Astrocyte of the spinal cord (primary cell): ENCODE results near the gene TBCC.
A peak's percentile ranks its signal among the peaks of the same experiment; 100 is the strongest.
"Not testable (repeated sequence)": the region's sequence is repeated elsewhere in the genome, so short reads cannot be mapped to it uniquely, and the experiment has no call there.

Experiments
- DNase-seq: peaks from one replicate; pipeline ENCODE4 v3.0.0; 2011; ENCODE audit warnings: low read depth, low spot score
- H3K4me3 ChIP-seq: 2 replicates; pipeline ENCODE4 v1.5.1; 2011; ENCODE audit warnings: low read depth, mild to moderate bottlenecking, low read length, moderate library complexity
- CTCF ChIP-seq: IDR thresholded peaks from 2 replicates; pipeline ENCODE4 v1.5.1; 2012; ENCODE audit warnings: low read depth, mild to moderate bottlenecking, low read length, inconsistent platforms
- in situ Hi-C: cut with HindIII; loops from 2 replicates; pipeline ENCODE4 v1.10.0; 2017; ENCODE audit warnings: low sequenced_read_pairs

The TBCC gene

GRCh38 chr6:42709871-42710270 is 36.0 kb downstream of the TBCC start:
- DNase-seq = no peak
- in situ Hi-C loops = no loop called here
- no peak overlapping the region for H3K4me3 ChIP-seq
- no peak for TF ChIP-seq CTCF

- no peak overlapping the region for H3K4me3 ChIP-seq
- no peak for TF ChIP-seq CTCF
- DNase-seq = no peak
- in situ Hi-C loops = no loop called here
These were observed 37.8 kb downstream of the TBCC start for GRCh38 chr6:42708096-42708495.

GRCh38 chr6:42707595-42707994 is 38.3 kb downstream of the TBCC start:
- in situ Hi-C loops = no loop called here
- DNase-seq = no peak
- TF ChIP-seq CTCF = no peak
- H3K4me3 ChIP-seq = no peak overlapping the region

GRCh38 chr6:42704937-42705374 is 40.9 kb downstream of the TBCC start:
- H3K4me3 ChIP-seq = no peak overlapping the region
- TF ChIP-seq CTCF = no peak
- in situ Hi-C loops = no loop called here
- no peak for DNase-seq

GRCh38 chr6:42704251-42704936 is 41.5 kb downstream of the TBCC start:
- peak overlapping the region; percentile 38 for H3K4me3 ChIP-seq
- DNase-seq = no peak
- TF ChIP-seq CTCF = no peak
- in situ Hi-C loops = no loop called here

GRCh38 chr6:42702786-42703185 is 43.1 kb downstream of the TBCC start:
- DNase-seq, in situ Hi-C loops, H3K4me3 ChIP-seq: not testable (repeated sequence)

- in situ Hi-C loops = no loop called here
- DNase-seq = no peak
- no peak overlapping the region for H3K4me3 ChIP-seq
These were observed 43.7 kb downstream of the TBCC start for GRCh38 chr6:42702200-42702599.

More at GRCh38 chr6:42702200-42702599, 43.7 kb downstream of the TBCC start:
- TF ChIP-seq CTCF = no peak
